Measurements from ENCODE around the gene SLIT3.

DNA sequence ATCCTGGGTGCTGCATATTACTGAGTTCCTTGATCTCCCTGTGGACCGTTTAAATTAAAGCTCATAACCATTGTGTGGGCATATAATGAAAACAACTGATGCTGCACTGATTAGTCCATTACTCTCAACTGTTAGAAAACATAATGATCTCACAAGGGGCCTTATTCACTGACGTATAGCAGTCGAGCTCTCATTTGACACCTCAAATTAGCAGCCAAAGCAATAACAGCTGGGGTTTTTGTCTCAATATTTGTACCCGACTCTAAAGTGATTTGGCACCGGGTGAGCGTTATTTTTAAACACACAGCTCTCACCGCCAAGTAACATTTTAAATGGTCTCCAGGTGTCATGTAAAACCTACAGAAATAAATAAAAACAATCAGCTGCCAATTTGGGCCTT lies 469.6 kb downstream of the SLIT3 start:
- TF ChIP-seq, protein P1, sequence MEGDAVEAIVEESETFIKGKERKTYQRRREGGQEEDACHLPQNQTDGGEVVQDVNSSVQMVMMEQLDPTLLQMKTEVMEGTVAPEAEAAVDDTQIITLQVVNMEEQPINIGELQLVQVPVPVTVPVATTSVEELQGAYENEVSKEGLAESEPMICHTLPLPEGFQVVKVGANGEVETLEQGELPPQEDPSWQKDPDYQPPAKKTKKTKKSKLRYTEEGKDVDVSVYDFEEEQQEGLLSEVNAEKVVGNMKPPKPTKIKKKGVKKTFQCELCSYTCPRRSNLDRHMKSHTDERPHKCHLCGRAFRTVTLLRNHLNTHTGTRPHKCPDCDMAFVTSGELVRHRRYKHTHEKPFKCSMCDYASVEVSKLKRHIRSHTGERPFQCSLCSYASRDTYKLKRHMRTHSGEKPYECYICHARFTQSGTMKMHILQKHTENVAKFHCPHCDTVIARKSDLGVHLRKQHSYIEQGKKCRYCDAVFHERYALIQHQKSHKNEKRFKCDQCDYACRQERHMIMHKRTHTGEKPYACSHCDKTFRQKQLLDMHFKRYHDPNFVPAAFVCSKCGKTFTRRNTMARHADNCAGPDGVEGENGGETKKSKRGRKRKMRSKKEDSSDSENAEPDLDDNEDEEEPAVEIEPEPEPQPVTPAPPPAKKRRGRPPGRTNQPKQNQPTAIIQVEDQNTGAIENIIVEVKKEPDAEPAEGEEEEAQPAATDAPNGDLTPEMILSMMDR (IDR thresholded peaks at IDR 0.05; ENCODE audit: low read depth, low read length), result no peak
- TF ChIP-seq POLR2A (IDR thresholded peaks at IDR 0.05; ENCODE audit: extremely low read depth, insufficient read length), result no peak
- TF ChIP-seq, protein P2, sequence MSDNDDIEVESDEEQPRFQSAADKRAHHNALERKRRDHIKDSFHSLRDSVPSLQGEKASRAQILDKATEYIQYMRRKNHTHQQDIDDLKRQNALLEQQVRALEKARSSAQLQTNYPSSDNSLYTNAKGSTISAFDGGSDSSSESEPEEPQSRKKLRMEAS (IDR thresholded peaks at IDR 0.05; ENCODE audit: low read depth, low read length), result no peak
- no peak for TF ChIP-seq MYC (IDR thresholded peaks at IDR 0.05; ENCODE audit: low read depth, low read length)

Measured in NB4 (cell line).